ENCODE data around the gene GOPC.
"Not testable (repeated sequence)": the region's sequence is repeated elsewhere in the genome, so short reads cannot be mapped to it uniquely, and the experiment has no call there.

GOPC gene

GRCh38 chr6:117602151-117602898 lies at the start of gene GOPC:
Gene GOPC, minus strand, starts transcription at chr6:117602511. Its CDS starts 223 bp downstream, at chr6:117602288.
- peaks cover 9% of the 10 kb centered on the region for H4K20me1 ChIP-seq (ENCODE audit: control insufficient read depth, insufficient read depth, low read depth, low read length)
- H3K4me3 ChIP-seq (ENCODE audit: low read length) = peak within 1 kb of the TSS; percentile 97
- peak within 1 kb of the TSS; percentile 57 for H3K27ac ChIP-seq (ENCODE audit: low read depth, low read length)
- no peaks in the 10 kb centered on the region for H3K27me3 ChIP-seq (ENCODE audit: control insufficient read depth, low read length)
- H3K4me2 ChIP-seq (ENCODE audit: low read length) = peak within 1 kb of the TSS; percentile 71
- peak; percentile 40 for TF ChIP-seq CTCF (IDR thresholded peaks at IDR 0.05; ENCODE audit: low read depth, low read length, poor library complexity, severe bottlenecking)
- TF ChIP-seq EZH2phosphoT487 (IDR thresholded peaks at IDR 0.05; ENCODE audit: borderline replicate concordance, low read length) = no peak
- H3K9me2 ChIP-seq (replicated peaks; ENCODE audit: control insufficient read depth, low read length) = no peaks in the 10 kb centered on the region
- H3K36me3 ChIP-seq (ENCODE audit: control insufficient read depth, low read length) = peaks cover 35% of the 10 kb centered on the region
- peaks cover 48% of the 10 kb centered on the region for H3K79me2 ChIP-seq (ENCODE audit: control insufficient read depth, low read length)
- no peaks in the 10 kb centered on the region for H3F3A ChIP-seq (ENCODE audit: control insufficient read depth, insufficient read depth)
- H3K4me1 ChIP-seq (ENCODE audit: control insufficient read depth, low read length) = peaks cover 30% of the 10 kb centered on the region
- H3K9me3 ChIP-seq (ENCODE audit: control insufficient read depth, insufficient read depth, low read length) = 0 out of 2 replicates have a peak, but pooled peaks cover 4% of the 10 kb centered on the region

DNA sequence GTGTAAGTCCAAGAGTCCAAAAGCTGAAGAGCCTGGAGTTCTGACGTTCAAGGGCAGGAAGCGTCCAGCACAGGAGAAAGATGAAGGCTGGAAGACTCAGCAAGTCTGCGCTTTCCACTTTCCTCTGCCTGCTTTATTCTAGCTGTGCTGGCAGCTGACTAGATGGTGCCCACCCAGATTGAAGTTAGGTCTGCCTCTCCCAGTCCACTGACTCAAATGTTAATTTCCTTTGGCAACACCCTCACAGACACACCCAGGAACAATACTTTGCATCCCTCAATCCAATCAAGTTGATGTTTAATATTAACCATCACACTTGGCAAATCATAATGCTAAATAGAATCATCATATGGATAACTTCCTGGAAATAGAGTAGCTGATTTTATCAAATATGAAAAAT lies 49.7 kb upstream of the GOPC start:
- H3K4me3 ChIP-seq (ENCODE audit: low read length); H3K79me2 ChIP-seq (ENCODE audit: control insufficient read depth, low read length); H3K9me3 ChIP-seq (ENCODE audit: control insufficient read depth, insufficient read depth, low read length); H3K27ac ChIP-seq (ENCODE audit: low read depth, low read length); H3K27me3 ChIP-seq (ENCODE audit: control insufficient read depth, low read length); H4K20me1 ChIP-seq (ENCODE audit: control insufficient read depth, insufficient read depth, low read depth, low read length); H3K36me3 ChIP-seq (ENCODE audit: control insufficient read depth, low read length); H3K9me2 ChIP-seq (replicated peaks; ENCODE audit: control insufficient read depth, low read length); H3K4me1 ChIP-seq (ENCODE audit: control insufficient read depth, low read length); H3K4me2 ChIP-seq (ENCODE audit: low read length); H3F3A ChIP-seq (ENCODE audit: control insufficient read depth, insufficient read depth): not testable (repeated sequence)

DNA sequence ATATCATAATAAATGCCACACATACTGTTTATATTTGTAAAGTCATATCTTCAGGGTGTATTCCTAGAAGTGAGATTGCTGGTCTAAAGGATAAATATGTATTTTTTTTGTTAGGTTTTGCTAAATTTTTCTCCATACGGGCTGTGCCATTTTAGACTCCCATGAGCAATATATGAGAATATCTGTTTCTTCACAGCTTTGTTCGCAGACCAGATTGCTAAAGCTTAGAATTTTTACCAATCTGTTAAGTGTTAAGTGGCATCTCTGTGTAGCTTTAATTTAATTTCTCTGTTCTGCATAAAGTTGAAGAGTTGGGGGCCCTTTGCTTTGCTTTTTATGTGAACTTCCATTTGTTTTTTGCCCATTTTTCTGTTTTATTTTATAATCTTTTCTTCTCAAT lies 40.7 kb upstream of the GOPC start:
- H4K20me1 ChIP-seq (ENCODE audit: control insufficient read depth, insufficient read depth, low read depth, low read length) = no peaks in the 10 kb centered on the region
- H3F3A ChIP-seq (ENCODE audit: control insufficient read depth, insufficient read depth) = no peaks in the 10 kb centered on the region
- TF ChIP-seq EZH2phosphoT487 (IDR thresholded peaks at IDR 0.05; ENCODE audit: borderline replicate concordance, low read length) = no peak
- TF ChIP-seq CTCF (IDR thresholded peaks at IDR 0.05; ENCODE audit: low read depth, low read length, poor library complexity, severe bottlenecking) = no peak
- no peak overlapping the region for H3K4me3 ChIP-seq (ENCODE audit: low read length)
- no peaks in the 10 kb centered on the region for H3K36me3 ChIP-seq (ENCODE audit: control insufficient read depth, low read length)
- no peak overlapping the region for H3K27ac ChIP-seq (ENCODE audit: low read depth, low read length)
- H3K9me3 ChIP-seq (ENCODE audit: control insufficient read depth, insufficient read depth, low read length) = no peaks in the 10 kb centered on the region
- no peaks in the 10 kb centered on the region for H3K9me2 ChIP-seq (replicated peaks; ENCODE audit: control insufficient read depth, low read length)
- no peaks in the 10 kb centered on the region for H3K4me1 ChIP-seq (ENCODE audit: control insufficient read depth, low read length)
- H3K4me2 ChIP-seq (ENCODE audit: low read length) = no peak overlapping the region
- H3K79me2 ChIP-seq (ENCODE audit: control insufficient read depth, low read length) = no peaks in the 10 kb centered on the region
- no peaks in the 10 kb centered on the region for H3K27me3 ChIP-seq (ENCODE audit: control insufficient read depth, low read length)

DNA sequence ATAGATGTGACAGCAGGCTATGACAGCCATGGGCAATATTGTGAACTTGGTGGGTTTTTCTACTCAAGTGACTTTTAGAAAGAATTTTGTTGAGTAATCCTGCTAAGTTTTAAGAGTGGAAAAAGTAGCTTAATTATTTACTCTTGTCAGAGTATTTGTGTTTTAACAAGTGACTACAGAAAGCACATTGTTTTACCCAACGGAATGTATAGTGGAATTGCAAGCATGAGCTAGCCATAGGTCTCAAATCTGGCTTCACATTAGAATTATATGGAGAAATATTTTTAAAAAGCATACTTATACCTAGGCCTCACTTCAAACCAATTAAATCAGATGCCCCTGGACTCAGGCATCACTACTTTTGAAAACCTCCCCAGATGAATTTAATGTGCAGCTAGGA lies 35.5 kb upstream of the GOPC start:
- H3K79me2 ChIP-seq (ENCODE audit: control insufficient read depth, low read length) = no peaks in the 10 kb centered on the region
- TF ChIP-seq EZH2phosphoT487 (IDR thresholded peaks at IDR 0.05; ENCODE audit: borderline replicate concordance, low read length) = no peak
- no peak for TF ChIP-seq CTCF (IDR thresholded peaks at IDR 0.05; ENCODE audit: low read depth, low read length, poor library complexity, severe bottlenecking)
- H3K27ac ChIP-seq (ENCODE audit: low read depth, low read length) = no peak overlapping the region
- no peaks in the 10 kb centered on the region for H3K9me2 ChIP-seq (replicated peaks; ENCODE audit: control insufficient read depth, low read length)
- H3K4me3 ChIP-seq (ENCODE audit: low read length) = no peak overlapping the region
- no peaks in the 10 kb centered on the region for H3F3A ChIP-seq (ENCODE audit: control insufficient read depth, insufficient read depth)
- no peaks in the 10 kb centered on the region for H3K4me1 ChIP-seq (ENCODE audit: control insufficient read depth, low read length)
- H3K27me3 ChIP-seq (ENCODE audit: control insufficient read depth, low read length) = no peaks in the 10 kb centered on the region
- H4K20me1 ChIP-seq (ENCODE audit: control insufficient read depth, insufficient read depth, low read depth, low read length) = no peaks in the 10 kb centered on the region
- H3K4me2 ChIP-seq (ENCODE audit: low read length) = no peak overlapping the region
- H3K9me3 ChIP-seq (ENCODE audit: control insufficient read depth, insufficient read depth, low read length) = no peaks in the 10 kb centered on the region
- H3K36me3 ChIP-seq (ENCODE audit: control insufficient read depth, low read length) = no peaks in the 10 kb centered on the region
